GM23338 (cell line): Measurements from ENCODE around the gene COL4A1. TPM values are rescaled to one million over a fixed set of nuclear protein-coding genes. Genes with fewer than 3 reads are reported as not detected.

ENCODE experiments used
- ATAC-seq: fragments of 200-7000 bp; cut with Tn5 transposase; 3 replicates; pipeline ENCODE4 v1.9.1; 2020
- DNase-seq: peaks from one replicate; pipeline ENCODE4 v3.0.0-alpha.2; 2015; ENCODE audit warnings: low spot score
- H2AFZ ChIP-seq: fragments of 200-600 bp; sonication (generic); 2 replicates; pipeline ENCODE4 v1.8.0; 2016; ENCODE audit warnings: antibody characterized with exemption, mild to moderate bottlenecking, moderate library complexity
- H3F3A ChIP-seq: fragments of 200-600 bp; sonication (generic); replicated peaks from 2 replicates; pipeline ENCODE4 v1.8.0; 2017; ENCODE audit warnings: antibody characterized with exemption, mixed run types, low read depth
- H3K27ac ChIP-seq: fragments of 200-600 bp; sonication (generic); 2 replicates; pipeline ENCODE4 v1.6.1; 2016; ENCODE audit warnings: low read depth
- H3K27me3 ChIP-seq: fragments of 200-600 bp; sonication (generic); 2 replicates; pipeline ENCODE4 v1.8.0; 2016; ENCODE audit warnings: mild to moderate bottlenecking, mixed run types, moderate library complexity; ENCODE audit not compliant: insufficient read depth
- H3K36me3 ChIP-seq: fragments of 200-600 bp; sonication (generic); 2 replicates; pipeline ENCODE4 v1.8.0; 2016; ENCODE audit warnings: mild to moderate bottlenecking; ENCODE audit not compliant: insufficient read depth
- H3K4me1 ChIP-seq: fragments of 200-600 bp; sonication (generic); 2 replicates; pipeline ENCODE4 v1.8.0; 2016; ENCODE audit warnings: mild to moderate bottlenecking, moderate library complexity; ENCODE audit not compliant: insufficient read depth
- H3K4me2 ChIP-seq: fragments of 200-600 bp; sonication (generic); 2 replicates; pipeline ENCODE4 v1.7.1; 2017; ENCODE audit warnings: mixed run types
- H3K4me3 ChIP-seq: fragments of 200-600 bp; sonication (generic); 2 replicates; pipeline ENCODE4 v1.6.1; 2016; ENCODE audit warnings: mixed run types
- H3K79me2 ChIP-seq: fragments of 200-600 bp; sonication (generic); replicated peaks from 2 replicates; pipeline ENCODE4 v1.8.0; 2017; ENCODE audit warnings: mild to moderate bottlenecking; ENCODE audit not compliant: insufficient read depth
- H3K9me2 ChIP-seq: fragments of 200-600 bp; sonication (generic); 2 replicates; pipeline ENCODE4 v1.8.0; 2017; ENCODE audit not compliant: insufficient read depth
- H4K20me1 ChIP-seq: fragments of 200-600 bp; sonication (generic); replicated peaks from 2 replicates; pipeline ENCODE4 v1.8.0; 2017; ENCODE audit warnings: mild to moderate bottlenecking; ENCODE audit not compliant: insufficient read depth
- H3K27ac Mint-ChIP-seq: 2 replicates; pipeline ENCODE4 v1.8.0; 2020; ENCODE audit warnings: inconsistent platforms, mild to moderate bottlenecking, moderate library complexity, mixed read lengths
- H3K27me3 Mint-ChIP-seq: 3 replicates; pipeline ENCODE4 v1.8.0; 2022; ENCODE audit warnings: low read depth, mild to moderate bottlenecking, moderate library complexity, mixed read lengths, inconsistent platforms; ENCODE audit not compliant: insufficient read depth, poor library complexity
- H3K36me3 Mint-ChIP-seq: 3 replicates; pipeline ENCODE4 v1.8.0; 2021; ENCODE audit warnings: low read depth, mild to moderate bottlenecking, inconsistent platforms, moderate library complexity, mixed read lengths
- H3K4me1 Mint-ChIP-seq: 3 replicates; pipeline ENCODE4 v1.8.0; 2020; ENCODE audit warnings: mild to moderate bottlenecking, inconsistent platforms, mixed read lengths
- H3K4me3 Mint-ChIP-seq: 3 replicates; pipeline ENCODE4 v1.8.0; 2021; ENCODE audit warnings: moderate library complexity, mild to moderate bottlenecking, inconsistent platforms, mixed read lengths
- H3K9me3 Mint-ChIP-seq: 3 replicates; pipeline ENCODE4 v1.8.0; 2020; ENCODE audit warnings: moderate library complexity, mild to moderate bottlenecking, inconsistent platforms, mixed read lengths
- CREB1 ChIP-seq: fragments of 250-450 bp; sonication (Bioruptor Pico); IDR thresholded peaks from 2 replicates; pipeline ENCODE4 v1.5.0; 2020; ENCODE audit warnings: low read depth, mild to moderate bottlenecking, moderate library complexity
- ETS1 ChIP-seq: IDR thresholded peaks from 2 replicates; pipeline ENCODE4 v1.6.1; 2016; ENCODE audit warnings: antibody characterized with exemption
- EZH2 ChIP-seq: fragments of 200-600 bp; sonication (generic); IDR thresholded peaks from one replicate; pipeline ENCODE4 v1.8.0; 2017; ENCODE audit warnings: antibody characterized with exemption, mild to moderate bottlenecking, low read depth; ENCODE audit not compliant: unreplicated experiment
- EZH2phosphoT487 ChIP-seq: fragments of 200-600 bp; sonication (generic); IDR thresholded peaks from one replicate; pipeline ENCODE4 v1.8.1; 2018; ENCODE audit warnings: antibody characterized with exemption; ENCODE audit not compliant: unreplicated experiment
- JUNB ChIP-seq: IDR thresholded peaks from one replicate; pipeline ENCODE4 v1.6.1; 2016; ENCODE audit warnings: antibody characterized with exemption; ENCODE audit not compliant: unreplicated experiment
- NANOG ChIP-seq: IDR thresholded peaks from 2 replicates; pipeline ENCODE4 v1.6.1; 2016; ENCODE audit warnings: antibody characterized with exemption, borderline replicate concordance
- POLR2AphosphoS5 ChIP-seq: IDR thresholded peaks from 2 replicates; pipeline ENCODE4 v1.6.1; 2016; ENCODE audit warnings: antibody characterized with exemption, low read depth
- REST ChIP-seq: IDR thresholded peaks from one replicate; pipeline ENCODE4 v1.6.1; 2018; ENCODE audit warnings: antibody characterized with exemption; ENCODE audit not compliant: unreplicated experiment
- STAT1 ChIP-seq: IDR thresholded peaks from one replicate; pipeline ENCODE4 v1.6.1; 2016; ENCODE audit warnings: antibody characterized with exemption; ENCODE audit not compliant: unreplicated experiment
- ZNF114 ChIP-seq: fragments of 250-450 bp; sonication (Bioruptor Pico); IDR thresholded peaks from 2 replicates; pipeline ENCODE4 v1.5.0; 2020; ENCODE audit warnings: mild to moderate bottlenecking, moderate library complexity
- ZNF331 ChIP-seq: fragments of 250-450 bp; sonication (Bioruptor Pico); IDR thresholded peaks from 2 replicates; pipeline ENCODE4 v1.5.0; 2020; ENCODE audit warnings: low read depth, mild to moderate bottlenecking, moderate library complexity
- polyA plus RNA-seq: library from polyadenylated mRNA; unstranded; fragments of >200 nt; fragmentation: Nextera tagmentation; extraction: Ambion mirVana; gene quantifications from 2 replicates; pipeline ENCODE4 v1.2.1, GENCODE V29; 2016
- total RNA-seq: library from RNA; depleted of rRNA; stranded (reverse); fragments of >200 nt; shearing (Covaris generic); gene quantifications from 2 replicates; pipeline ENCODE4 v1.2.3, GENCODE V29; 2014
- TF ChIP-seq, protein P1 (sequence below): fragments of 250-450 bp; sonication (Bioruptor Pico); IDR thresholded peaks from 2 replicates; pipeline ENCODE4 v1.5.0; 2020; ENCODE audit warnings: mild to moderate bottlenecking, moderate library complexity
- TF ChIP-seq, protein P2 (sequence below), 2 experiments: fragments of 200-600 bp in 1 of 2; sonication (generic) in 1 of 2; conservative IDR thresholded peaks; 2 replicates each; pipeline versions ENCODE4 v1.5.1 to v1.6.1; 2016 to 2017; ENCODE audit warnings: antibody characterized with exemption in 2 of 2, low read depth in 2 of 2, mild to moderate bottlenecking in 2 of 2, moderate library complexity in 1 of 2

COL4A1 gene
- total and polyA plus RNA-seq, 2 experiments from 2014 or later = 39.1 to 110 TPM

DNA sequence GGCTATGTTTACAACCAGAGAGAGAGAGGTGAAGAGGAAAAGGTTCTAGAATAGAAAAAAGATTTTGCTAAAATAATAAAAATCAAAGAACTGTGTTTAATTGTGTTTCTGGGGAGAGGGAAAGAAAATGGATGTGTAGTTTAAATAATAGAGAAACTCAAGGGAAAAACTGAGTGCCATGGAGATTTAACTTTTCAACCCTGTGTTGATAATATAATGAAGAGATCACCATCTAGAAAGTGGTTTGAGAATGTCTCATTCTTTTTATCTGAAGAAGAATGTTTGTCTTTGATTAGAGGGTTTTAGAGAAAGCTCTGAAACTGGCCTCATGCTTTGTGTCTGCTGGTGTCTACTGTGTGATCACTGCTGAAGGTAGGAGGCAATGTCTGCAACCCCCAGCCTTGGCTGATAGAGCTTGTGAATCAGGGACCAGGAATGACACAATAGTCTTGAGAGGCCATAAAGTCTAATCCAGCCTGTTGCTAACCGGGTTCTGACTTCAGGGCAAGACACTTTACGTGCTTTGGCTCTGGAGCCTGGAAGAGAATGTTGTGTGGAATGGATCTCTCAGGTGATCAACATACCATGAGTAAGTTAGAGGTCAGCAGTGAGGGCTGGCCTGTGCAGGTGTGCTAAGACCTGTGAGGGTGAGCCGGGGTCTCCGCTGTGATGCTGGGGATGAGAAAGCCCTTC, 5.5 kb upstream of the COL4A1 start:
- Histone ChIP-seq H3K4me2 (no peak overlapping the region), H3K36me3 (peaks cover 6% of the 10 kb centered on the region; the same call in 1 of the 2 replicates), H3F3A (no peaks in the 10 kb centered on the region), H2AFZ (no peak overlapping the region), H3K9me2 (no peaks in the 10 kb centered on the region), H4K20me1 (peaks cover 5% of the 10 kb centered on the region), H3K4me1 (peaks cover 10% of the 10 kb centered on the region; the same call in 1 of the 2 replicates), H3K27me3 (peaks cover 14% of the 10 kb centered on the region), H3K27ac (0 out of 2 replicates have a peak overlapping the region, but pooled peaks have one; percentile 50), H3K4me3 (no peak overlapping the region), H3K79me2 (peaks cover 56% of the 10 kb centered on the region)
- peaks cover 23% of the 10 kb centered on the region for H3K4me1 Mint-ChIP-seq
- TF ChIP-seq ZNF331 (CRISPR knock-in tag) (no peak), REST (no peak), NANOG (no peak), JUNB (no peak), POLR2AphosphoS5 (no peak), ZNF114 (CRISPR knock-in tag) (no peak), STAT1 (no peak), EZH2 (no peak), EZH2phosphoT487 (no peak), CREB1 (CRISPR knock-in tag) (no peak), ETS1 (no peak)
- TF ChIP-seq, protein P1, sequence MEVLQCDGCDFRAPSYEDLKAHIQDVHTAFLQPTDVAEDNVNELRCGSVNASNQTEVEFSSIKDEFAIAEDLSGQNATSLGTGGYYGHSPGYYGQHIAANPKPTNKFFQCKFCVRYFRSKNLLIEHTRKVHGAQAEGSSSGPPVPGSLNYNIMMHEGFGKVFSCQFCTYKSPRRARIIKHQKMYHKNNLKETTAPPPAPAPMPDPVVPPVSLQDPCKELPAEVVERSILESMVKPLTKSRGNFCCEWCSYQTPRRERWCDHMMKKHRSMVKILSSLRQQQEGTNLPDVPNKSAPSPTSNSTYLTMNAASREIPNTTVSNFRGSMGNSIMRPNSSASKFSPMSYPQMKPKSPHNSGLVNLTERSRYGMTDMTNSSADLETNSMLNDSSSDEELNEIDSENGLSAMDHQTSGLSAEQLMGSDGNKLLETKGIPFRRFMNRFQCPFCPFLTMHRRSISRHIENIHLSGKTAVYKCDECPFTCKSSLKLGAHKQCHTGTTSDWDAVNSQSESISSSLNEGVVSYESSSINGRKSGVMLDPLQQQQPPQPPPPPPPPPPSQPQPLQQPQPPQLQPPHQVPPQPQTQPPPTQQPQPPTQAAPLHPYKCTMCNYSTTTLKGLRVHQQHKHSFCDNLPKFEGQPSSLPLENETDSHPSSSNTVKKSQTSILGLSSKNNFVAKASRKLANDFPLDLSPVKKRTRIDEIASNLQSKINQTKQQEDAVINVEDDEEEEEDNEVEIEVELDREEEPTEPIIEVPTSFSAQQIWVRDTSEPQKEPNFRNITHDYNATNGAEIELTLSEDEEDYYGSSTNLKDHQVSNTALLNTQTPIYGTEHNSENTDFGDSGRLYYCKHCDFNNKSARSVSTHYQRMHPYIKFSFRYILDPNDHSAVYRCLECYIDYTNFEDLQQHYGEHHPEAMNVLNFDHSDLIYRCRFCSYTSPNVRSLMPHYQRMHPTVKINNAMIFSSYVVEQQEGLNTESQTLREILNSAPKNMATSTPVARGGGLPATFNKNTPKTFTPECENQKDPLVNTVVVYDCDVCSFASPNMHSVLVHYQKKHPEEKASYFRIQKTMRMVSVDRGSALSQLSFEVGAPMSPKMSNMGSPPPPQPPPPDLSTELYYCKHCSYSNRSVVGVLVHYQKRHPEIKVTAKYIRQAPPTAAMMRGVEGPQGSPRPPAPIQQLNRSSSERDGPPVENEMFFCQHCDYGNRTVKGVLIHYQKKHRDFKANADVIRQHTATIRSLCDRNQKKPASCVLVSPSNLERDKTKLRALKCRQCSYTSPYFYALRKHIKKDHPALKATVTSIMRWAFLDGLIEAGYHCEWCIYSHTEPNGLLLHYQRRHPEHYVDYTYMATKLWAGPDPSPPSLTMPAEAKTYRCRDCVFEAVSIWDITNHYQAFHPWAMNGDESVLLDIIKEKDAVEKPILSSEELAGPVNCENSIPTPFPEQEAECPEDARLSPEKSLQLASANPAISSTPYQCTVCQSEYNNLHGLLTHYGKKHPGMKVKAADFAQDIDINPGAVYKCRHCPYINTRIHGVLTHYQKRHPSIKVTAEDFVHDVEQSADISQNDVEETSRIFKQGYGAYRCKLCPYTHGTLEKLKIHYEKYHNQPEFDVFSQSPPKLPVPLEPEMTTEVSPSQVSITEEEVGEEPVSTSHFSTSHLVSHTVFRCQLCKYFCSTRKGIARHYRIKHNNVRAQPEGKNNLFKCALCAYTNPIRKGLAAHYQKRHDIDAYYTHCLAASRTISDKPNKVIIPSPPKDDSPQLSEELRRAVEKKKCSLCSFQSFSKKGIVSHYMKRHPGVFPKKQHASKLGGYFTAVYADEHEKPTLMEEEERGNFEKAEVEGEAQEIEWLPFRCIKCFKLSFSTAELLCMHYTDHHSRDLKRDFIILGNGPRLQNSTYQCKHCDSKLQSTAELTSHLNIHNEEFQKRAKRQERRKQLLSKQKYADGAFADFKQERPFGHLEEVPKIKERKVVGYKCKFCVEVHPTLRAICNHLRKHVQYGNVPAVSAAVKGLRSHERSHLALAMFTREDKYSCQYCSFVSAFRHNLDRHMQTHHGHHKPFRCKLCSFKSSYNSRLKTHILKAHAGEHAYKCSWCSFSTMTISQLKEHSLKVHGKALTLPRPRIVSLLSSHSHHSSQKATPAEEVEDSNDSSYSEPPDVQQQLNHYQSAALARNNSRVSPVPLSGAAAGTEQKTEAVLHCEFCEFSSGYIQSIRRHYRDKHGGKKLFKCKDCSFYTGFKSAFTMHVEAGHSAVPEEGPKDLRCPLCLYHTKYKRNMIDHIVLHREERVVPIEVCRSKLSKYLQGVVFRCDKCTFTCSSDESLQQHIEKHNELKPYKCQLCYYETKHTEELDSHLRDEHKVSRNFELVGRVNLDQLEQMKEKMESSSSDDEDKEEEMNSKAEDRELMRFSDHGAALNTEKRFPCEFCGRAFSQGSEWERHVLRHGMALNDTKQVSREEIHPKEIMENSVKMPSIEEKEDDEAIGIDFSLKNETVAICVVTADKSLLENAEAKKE = no peak
- TF ChIP-seq, protein P2, sequence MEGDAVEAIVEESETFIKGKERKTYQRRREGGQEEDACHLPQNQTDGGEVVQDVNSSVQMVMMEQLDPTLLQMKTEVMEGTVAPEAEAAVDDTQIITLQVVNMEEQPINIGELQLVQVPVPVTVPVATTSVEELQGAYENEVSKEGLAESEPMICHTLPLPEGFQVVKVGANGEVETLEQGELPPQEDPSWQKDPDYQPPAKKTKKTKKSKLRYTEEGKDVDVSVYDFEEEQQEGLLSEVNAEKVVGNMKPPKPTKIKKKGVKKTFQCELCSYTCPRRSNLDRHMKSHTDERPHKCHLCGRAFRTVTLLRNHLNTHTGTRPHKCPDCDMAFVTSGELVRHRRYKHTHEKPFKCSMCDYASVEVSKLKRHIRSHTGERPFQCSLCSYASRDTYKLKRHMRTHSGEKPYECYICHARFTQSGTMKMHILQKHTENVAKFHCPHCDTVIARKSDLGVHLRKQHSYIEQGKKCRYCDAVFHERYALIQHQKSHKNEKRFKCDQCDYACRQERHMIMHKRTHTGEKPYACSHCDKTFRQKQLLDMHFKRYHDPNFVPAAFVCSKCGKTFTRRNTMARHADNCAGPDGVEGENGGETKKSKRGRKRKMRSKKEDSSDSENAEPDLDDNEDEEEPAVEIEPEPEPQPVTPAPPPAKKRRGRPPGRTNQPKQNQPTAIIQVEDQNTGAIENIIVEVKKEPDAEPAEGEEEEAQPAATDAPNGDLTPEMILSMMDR (conservative IDR thresholded peaks at IDR 0.05; ENCODE audit: low read depth in 2 of 2) = no peak
- no peak for ATAC-seq
- peaks cover 8% of the 10 kb centered on the region for H3K36me3 Mint-ChIP-seq
- DNase-seq = no peak
- peaks cover 21% of the 10 kb centered on the region for H3K27me3 Mint-ChIP-seq
- peaks cover 3% of the 10 kb centered on the region; the same call in 1 of the 3 replicates for H3K9me3 Mint-ChIP-seq
- H3K4me3 Mint-ChIP-seq = no peak overlapping the region
- H3K27ac Mint-ChIP-seq = no peak overlapping the region
